Endothelial cell (in vitro differentiated cells): Measurements from ENCODE around the gene ST6GALNAC2. TPM values are rescaled to one million over a fixed set of nuclear protein-coding genes. Genes with fewer than 3 reads are reported as not detected.
"Not testable (repeated sequence)": the region's sequence is repeated elsewhere in the genome, so short reads cannot be mapped to it uniquely, and the experiment has no call there.

Experiments
- DNase-seq: peaks from one replicate; pipeline ENCODE4 v3.0.0; 2021; ENCODE audit warnings: low spot score
- H3K27ac Mint-ChIP-seq: one replicate; pipeline ENCODE4 v1.8.0; 2021; ENCODE audit warnings: mixed read lengths, inconsistent platforms; ENCODE audit not compliant: unreplicated experiment
- H3K27me3 Mint-ChIP-seq: one replicate; pipeline ENCODE4 v1.8.0; 2021; ENCODE audit warnings: mild to moderate bottlenecking, moderate library complexity, mixed read lengths, inconsistent platforms; ENCODE audit not compliant: unreplicated experiment
- H3K36me3 Mint-ChIP-seq: one replicate; pipeline ENCODE4 v1.8.0; 2021; ENCODE audit warnings: mild to moderate bottlenecking, low read depth, mixed read lengths, inconsistent platforms; ENCODE audit not compliant: unreplicated experiment
- H3K4me1 Mint-ChIP-seq: one replicate; pipeline ENCODE4 v1.8.0; 2021; ENCODE audit warnings: mild to moderate bottlenecking, mixed read lengths, inconsistent platforms; ENCODE audit not compliant: unreplicated experiment
- H3K4me3 Mint-ChIP-seq: one replicate; pipeline ENCODE4 v1.8.0; 2021; ENCODE audit warnings: mild to moderate bottlenecking, mixed read lengths, inconsistent platforms; ENCODE audit not compliant: unreplicated experiment
- H3K9me3 Mint-ChIP-seq: one replicate; pipeline ENCODE4 v1.8.0; 2021; ENCODE audit warnings: mixed read lengths, inconsistent platforms; ENCODE audit not compliant: unreplicated experiment
- total RNA-seq: library from RNA; stranded (reverse); fragmentation: NEBNext Ultra II Directional; extraction: Animal tissue kit (Norgen Biotek cat#: 25700); gene quantifications from one replicate; pipeline ENCODE4 v1.2.1, GENCODE V29; 2021; ENCODE audit not compliant: unreplicated experiment
- TF ChIP-seq, protein P1 (sequence below): fragments of 200-600 bp; sonication (generic); IDR thresholded peaks from one replicate; pipeline ENCODE4 v1.5.0; 2021; ENCODE audit warnings: antibody characterized with exemption; ENCODE audit not compliant: unreplicated experiment

ST6GALNAC2 gene
- total RNA-seq, 1 donor from 2014 or later, result 2.2 TPM

DNA sequence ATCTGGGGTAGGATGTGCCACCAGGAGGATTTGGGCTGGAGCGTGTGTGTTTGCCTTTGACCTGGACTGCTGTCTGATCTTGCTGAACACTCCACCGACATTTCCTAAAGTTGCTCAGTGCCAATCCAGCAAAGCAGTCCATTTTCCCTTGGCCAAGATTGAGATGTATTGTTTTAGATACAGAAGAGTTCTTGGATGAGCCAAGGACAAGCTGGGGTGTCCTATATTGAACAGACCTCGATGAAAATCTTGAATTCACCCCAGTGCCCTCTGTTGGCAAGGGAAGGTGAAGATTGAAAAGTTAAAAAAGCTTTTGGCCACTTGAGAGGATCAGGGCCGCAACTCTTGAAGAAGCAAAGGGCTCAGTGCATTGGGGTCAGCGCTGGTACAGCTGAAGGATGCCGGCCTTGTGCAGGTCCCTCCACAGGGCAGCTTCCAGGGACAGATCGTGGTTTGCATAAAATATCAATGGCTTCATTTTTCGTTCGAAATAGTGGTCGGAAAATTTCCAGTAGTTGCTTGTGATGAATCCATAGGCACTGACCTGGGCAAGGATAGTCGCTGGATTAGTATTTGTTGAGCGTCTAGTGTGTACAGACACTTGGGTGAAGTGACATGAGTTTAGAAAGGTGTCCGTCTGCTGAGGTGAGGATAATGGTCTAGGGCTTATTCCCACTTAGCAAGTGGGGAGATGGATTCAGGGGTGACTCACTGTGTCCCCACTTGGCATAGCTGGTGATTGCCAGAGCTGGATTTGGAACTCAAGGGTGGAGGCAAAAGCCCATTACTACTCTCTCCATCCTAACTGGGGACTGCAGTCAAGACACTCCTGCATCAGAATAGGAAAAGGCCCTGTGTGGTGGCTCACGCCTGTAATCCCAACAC lies 19.7 kb downstream of the ST6GALNAC2 start:
- Mint-ChIP-seq H3K9me3 (no peaks in the 10 kb centered on the region), H3K4me3 (no peak overlapping the region), H3K4me1 (peaks cover 14% of the 10 kb centered on the region), H3K27me3 (peaks cover 3% of the 10 kb centered on the region), H3K27ac (no peak overlapping the region), H3K36me3 (peaks cover 13% of the 10 kb centered on the region)
- DNase-seq, result no peak
- TF ChIP-seq, protein P1, sequence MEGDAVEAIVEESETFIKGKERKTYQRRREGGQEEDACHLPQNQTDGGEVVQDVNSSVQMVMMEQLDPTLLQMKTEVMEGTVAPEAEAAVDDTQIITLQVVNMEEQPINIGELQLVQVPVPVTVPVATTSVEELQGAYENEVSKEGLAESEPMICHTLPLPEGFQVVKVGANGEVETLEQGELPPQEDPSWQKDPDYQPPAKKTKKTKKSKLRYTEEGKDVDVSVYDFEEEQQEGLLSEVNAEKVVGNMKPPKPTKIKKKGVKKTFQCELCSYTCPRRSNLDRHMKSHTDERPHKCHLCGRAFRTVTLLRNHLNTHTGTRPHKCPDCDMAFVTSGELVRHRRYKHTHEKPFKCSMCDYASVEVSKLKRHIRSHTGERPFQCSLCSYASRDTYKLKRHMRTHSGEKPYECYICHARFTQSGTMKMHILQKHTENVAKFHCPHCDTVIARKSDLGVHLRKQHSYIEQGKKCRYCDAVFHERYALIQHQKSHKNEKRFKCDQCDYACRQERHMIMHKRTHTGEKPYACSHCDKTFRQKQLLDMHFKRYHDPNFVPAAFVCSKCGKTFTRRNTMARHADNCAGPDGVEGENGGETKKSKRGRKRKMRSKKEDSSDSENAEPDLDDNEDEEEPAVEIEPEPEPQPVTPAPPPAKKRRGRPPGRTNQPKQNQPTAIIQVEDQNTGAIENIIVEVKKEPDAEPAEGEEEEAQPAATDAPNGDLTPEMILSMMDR, result no peak

DNA sequence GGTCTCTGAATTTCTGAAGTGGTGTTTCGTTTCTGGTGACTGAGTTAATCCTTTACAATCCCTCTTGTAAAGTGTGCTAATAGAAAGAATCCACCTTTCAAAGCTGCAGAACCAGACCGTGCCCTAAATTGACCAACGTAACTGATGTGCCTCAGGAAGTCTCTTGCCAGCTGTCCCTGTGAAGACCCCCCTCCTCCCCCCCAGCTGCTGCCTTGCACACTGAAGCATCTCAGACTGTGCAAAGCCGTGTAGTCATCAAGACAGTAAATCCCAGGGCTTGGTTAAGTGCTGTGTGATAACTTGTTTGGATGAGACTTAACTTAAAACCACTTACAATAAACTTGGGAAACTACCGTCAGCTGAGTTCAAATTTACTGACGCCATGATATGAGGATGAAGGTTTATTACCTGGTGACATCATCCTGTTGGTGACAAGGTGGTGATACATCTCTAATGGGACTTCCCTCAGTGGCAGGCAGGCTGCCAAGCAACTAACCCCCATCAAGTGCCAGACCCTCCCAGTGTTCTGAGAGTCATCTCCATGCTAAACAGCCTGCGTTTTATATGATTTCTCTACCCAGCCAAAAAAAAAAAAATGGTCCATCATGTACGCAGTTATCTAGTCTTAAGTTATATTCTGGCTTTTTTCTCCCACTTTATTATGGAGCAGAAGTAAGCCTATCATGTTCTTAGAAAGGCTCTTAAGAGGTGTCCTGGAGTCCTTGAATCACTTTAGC lies 20.5 kb downstream of the ST6GALNAC2 start:
- peak overlapping the region; percentile 50 for H3K4me3 Mint-ChIP-seq
- H3K27ac Mint-ChIP-seq, H3K9me3 Mint-ChIP-seq, H3K27me3 Mint-ChIP-seq, DNase-seq: not testable (repeated sequence)
- peaks cover 13% of the 10 kb centered on the region for H3K36me3 Mint-ChIP-seq
- H3K4me1 Mint-ChIP-seq, result peaks cover 14% of the 10 kb centered on the region

DNA sequence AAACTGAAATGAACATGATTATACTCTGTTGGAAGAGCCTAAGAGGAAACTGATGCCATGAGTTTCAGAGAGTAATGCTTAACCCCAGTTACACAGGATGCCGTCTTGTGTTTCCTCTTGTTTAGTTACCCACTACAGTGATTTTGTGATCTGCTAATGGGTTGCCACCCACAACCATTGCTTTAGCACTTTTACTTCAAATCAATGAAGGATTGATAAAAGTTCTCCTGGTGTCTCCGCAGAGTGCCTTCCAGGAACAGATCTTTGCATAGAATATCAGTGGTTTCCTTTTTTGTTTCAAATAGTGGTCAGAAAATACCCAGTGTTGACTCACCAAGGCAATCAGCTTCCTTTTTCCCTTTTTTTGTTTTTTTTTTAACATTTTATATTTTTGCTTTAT lies 22.3 kb downstream of the ST6GALNAC2 start:
- not testable (repeated sequence) for H3K4me3 Mint-ChIP-seq, H3K9me3 Mint-ChIP-seq, DNase-seq, H3K27me3 Mint-ChIP-seq
- peaks cover 13% of the 10 kb centered on the region for H3K36me3 Mint-ChIP-seq
- peak overlapping the region; percentile 61 for H3K27ac Mint-ChIP-seq
- H3K4me1 Mint-ChIP-seq, result peaks cover 18% of the 10 kb centered on the region

DNA sequence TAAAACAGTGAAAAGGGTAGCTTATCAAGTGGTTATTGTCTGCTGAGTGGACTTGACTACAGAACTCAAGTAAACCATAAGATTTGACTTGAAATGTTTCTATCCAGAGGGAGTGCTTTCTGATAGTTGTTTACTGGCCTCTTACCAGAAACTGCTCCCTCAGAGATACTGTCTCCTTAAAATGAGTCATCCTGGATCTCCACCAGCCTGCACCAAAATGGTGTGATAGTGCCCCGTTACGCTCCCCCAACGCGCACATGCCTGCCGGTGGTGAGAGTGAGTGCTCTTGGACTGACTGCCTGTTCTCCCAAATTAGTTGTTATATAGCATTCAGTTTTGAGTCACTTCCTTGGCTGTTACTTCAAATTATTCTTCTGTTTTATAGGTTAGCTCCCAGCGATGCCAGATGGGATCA lies 22.9 kb downstream of the ST6GALNAC2 start:
- no peaks in the 10 kb centered on the region for H3K9me3 Mint-ChIP-seq
- peak overlapping the region; percentile 28 for H3K27ac Mint-ChIP-seq
- H3K36me3 Mint-ChIP-seq, result peaks cover 16% of the 10 kb centered on the region
- H3K4me3 Mint-ChIP-seq, result peak overlapping the region; percentile 17
- H3K4me1 Mint-ChIP-seq, result peaks cover 22% of the 10 kb centered on the region
- H3K27me3 Mint-ChIP-seq, result peaks cover 3% of the 10 kb centered on the region
- TF ChIP-seq, protein P1, result no peak
- DNase-seq, result no peak

DNA sequence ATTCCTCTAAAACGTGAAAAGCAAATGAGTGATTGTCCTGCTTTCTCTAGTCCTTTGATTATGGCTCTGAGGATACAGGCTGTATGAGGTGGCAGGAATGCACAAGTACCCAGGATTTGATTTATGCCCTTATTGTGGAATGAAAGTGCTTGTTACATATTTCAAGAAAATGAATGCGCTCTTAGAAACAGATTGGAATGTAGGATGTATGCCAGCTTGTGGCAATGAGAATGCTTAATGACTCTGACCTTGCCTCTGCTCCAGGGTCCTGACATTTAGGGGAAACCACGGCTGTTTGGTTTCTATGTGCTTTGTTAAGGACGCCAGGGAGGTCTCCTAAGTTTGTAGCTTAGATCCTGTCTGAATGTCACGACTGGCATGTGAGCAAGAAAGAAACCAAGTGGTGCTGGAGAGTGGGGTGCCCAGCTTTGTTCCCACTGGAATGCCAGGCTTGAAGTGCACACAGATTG lies 23.8 kb downstream of the ST6GALNAC2 start:
- H3K4me3 Mint-ChIP-seq, result peak overlapping the region; percentile 24
- TF ChIP-seq, protein P1, result no peak
- peaks cover 27% of the 10 kb centered on the region for H3K4me1 Mint-ChIP-seq
- H3K27ac Mint-ChIP-seq, result no peak overlapping the region
- no peak for DNase-seq
- peaks cover 17% of the 10 kb centered on the region for H3K36me3 Mint-ChIP-seq
- H3K27me3 Mint-ChIP-seq, result peaks cover 8% of the 10 kb centered on the region
- H3K9me3 Mint-ChIP-seq, result no peaks in the 10 kb centered on the region
